Panc1 (cell line): Measurements from ENCODE around the gene GABRG3. TPM values are rescaled to one million over a fixed set of nuclear protein-coding genes. Genes with fewer than 3 reads are reported as not detected.

Source experiments
- ATAC-seq: fragments of 200-7000 bp; cut with Tn5 transposase; 2 replicates; pipeline ENCODE4 v1.9.1; 2020; ENCODE audit warnings: mild to moderate bottlenecking, moderate library complexity
- BruUV-seq: library from RNA; stranded (reverse); fragments of 400-500 nt; replicated peaks from 2 replicates; lab custom pipeline; 2021; lab: Mats Ljungman, UMichigan
- CTCF ChIA-PET: fragments of 300-600 bp; sonication (Branson Sonifier 250); formaldehyde crosslinking; loops from one replicate; lab custom pipeline; 2022; ENCODE audit warnings: antibody characterized with exemption; lab: Charles Lee
- POLR2A ChIA-PET: fragments of 300-600 bp; sonication (Branson Sonifier 250); formaldehyde crosslinking; loops from one replicate; lab custom pipeline; 2022; ENCODE audit warnings: antibody characterized with exemption; lab: Charles Lee
- DNase-seq: peaks from one replicate; pipeline ENCODE4 v3.0.0-alpha.2; 2010; ENCODE audit warnings: low read depth, low spot score
- H3K27ac ChIP-seq: 2 replicates; pipeline ENCODE4 v1.5.1; 2011; ENCODE audit warnings: mild to moderate bottlenecking, low read length, inconsistent platforms
- H3K27me3 ChIP-seq: fragments of 200-500 bp; sonication (Bioruptor generic); 2 replicates; pipeline ENCODE4 v1.6.0; 2014; ENCODE audit warnings: low read length, inconsistent platforms; ENCODE audit not compliant: control insufficient read depth, insufficient read depth
- H3K36me3 ChIP-seq: fragments of 200-500 bp; sonication (Bioruptor generic); 2 replicates; pipeline ENCODE4 v1.5.1; 2014; ENCODE audit warnings: inconsistent platforms, mild to moderate bottlenecking, low read length, moderate library complexity; ENCODE audit not compliant: control insufficient read depth, insufficient read depth
- H3K4me1 ChIP-seq: 2 replicates; pipeline ENCODE4 v1.5.1; 2011; ENCODE audit warnings: inconsistent platforms, mild to moderate bottlenecking, low read length, moderate library complexity; ENCODE audit not compliant: control insufficient read depth, insufficient read depth
- H3K4me3 ChIP-seq, 2 experiments: 2 replicates each; pipeline ENCODE4 v1.5.1; 2011 to 2012; ENCODE audit warnings: low read depth in 2 of 2, low read length in 2 of 2, mild to moderate bottlenecking in 2 of 2, inconsistent platforms in 1 of 2, moderate library complexity in 1 of 2
- H3K9me3 ChIP-seq: fragments of 200-500 bp; sonication (Bioruptor generic); 2 replicates; pipeline ENCODE4 v1.5.1; 2014; ENCODE audit warnings: low read depth, mild to moderate bottlenecking, inconsistent platforms, low read length, moderate library complexity; ENCODE audit not compliant: control insufficient read depth, insufficient read depth
- CTCF ChIP-seq: fragments of 450-650 bp; IDR thresholded peaks from 2 replicates; pipeline ENCODE4 v1.5.1; 2017; ENCODE audit warnings: mild to moderate bottlenecking
- POLR2AphosphoS5 ChIP-seq: IDR thresholded peaks from 2 replicates; pipeline ENCODE4 v1.6.1; 2012; ENCODE audit warnings: mild to moderate bottlenecking, low read depth, low read length, moderate library complexity
- REST ChIP-seq, 2 experiments: IDR thresholded peaks; 2 replicates each; pipeline ENCODE4 v1.6.1; 2011 to 2012; ENCODE audit warnings: low read depth in 2 of 2, control low read depth in 1 of 2, low read length in 1 of 2, mild to moderate bottlenecking in 1 of 2, moderate library complexity in 1 of 2; ENCODE audit not compliant: insufficient read depth in 1 of 2
- SIN3A ChIP-seq: IDR thresholded peaks from 2 replicates; pipeline ENCODE4 v1.6.1; 2012; ENCODE audit warnings: low read depth, mild to moderate bottlenecking, low read length, moderate library complexity, borderline replicate concordance; ENCODE audit not compliant: insufficient read depth
- TCF7L2 ChIP-seq: IDR thresholded peaks from 2 replicates; pipeline ENCODE4 v1.6.1; 2011; ENCODE audit warnings: mild to moderate bottlenecking, low read depth, low read length, inconsistent platforms
- in situ Hi-C: cut with HindIII; loops from 2 replicates; pipeline ENCODE4 v1.10.0; 2016; ENCODE audit warnings: low sequenced_read_pairs, low pct_unique_long_range_greater_than_20kb
- intact Hi-C: fragments of 100-400 bp; cut with micrococcal nuclease; formaldehyde crosslinking; loops from one replicate; pipeline ENCODE4 v1.10.0; 2022; ENCODE audit not compliant: unreplicated experiment
- total RNA-seq: library from RNA; stranded (reverse); gene quantifications from one replicate; pipeline ENCODE4 v1.2.1, GENCODE V29; 2021; ENCODE audit not compliant: unreplicated experiment

GABRG3 gene
- total RNA-seq, 1 experiment from 2014 or later, result not detected

GRCh38 chr15:27042230-27042629, 71.2 kb downstream of the GABRG3 start:
- ChIA-PET CTCF (no interaction called here), POLR2A (no interaction called here)
- H3K4me1 ChIP-seq, result no peaks in the 10 kb centered on the region
- in situ Hi-C loops (no loop called here), intact Hi-C loops (no loop called here)
- no peaks in the 10 kb centered on the region for H3K9me3 ChIP-seq
- H3K27me3 ChIP-seq, result no peaks in the 10 kb centered on the region
- no peak overlapping the region for H3K4me3 ChIP-seq
- no peaks in the 10 kb centered on the region for H3K36me3 ChIP-seq
- no peak overlapping the region for H3K27ac ChIP-seq
- DNase-seq (no peak), ATAC-seq (no peak)
- BruUV-seq, result no TSS peak
- no peak for TF ChIP-seq CTCF
- no peak for TF ChIP-seq POLR2AphosphoS5
- no peak for TF ChIP-seq REST (IDR thresholded peaks at IDR 0.05; ENCODE audit: insufficient read depth in 1 of 2, low read depth in 2 of 2, low read length in 1 of 2)
- TF ChIP-seq TCF7L2, result no peak
- TF ChIP-seq SIN3A, result no peak

- Histone ChIP-seq H3K36me3 (no peaks in the 10 kb centered on the region), H3K27ac (no peak overlapping the region), H3K9me3 (no peaks in the 10 kb centered on the region), H3K27me3 (no peaks in the 10 kb centered on the region), H3K4me1 (no peaks in the 10 kb centered on the region), H3K4me3 (no peak overlapping the region)
- intact Hi-C loops, result no loop called here
- POLR2A ChIA-PET, result no interaction called here
- ATAC-seq (no peak), DNase-seq (no peak)
- CTCF ChIA-PET, result no interaction called here
- TF ChIP-seq TCF7L2 (no peak), SIN3A (no peak), POLR2AphosphoS5 (no peak), CTCF (no peak), REST (IDR thresholded peaks at IDR 0.05; ENCODE audit: insufficient read depth in 1 of 2, low read depth in 2 of 2, low read length in 1 of 2) (no peak)
- BruUV-seq, result no TSS peak
- in situ Hi-C loops, result no loop called here
Measured at GRCh38 chr15:27042646-27043045, 71.7 kb downstream of the GABRG3 start.
